Measurements from ENCODE around the gene PHLDA3. TPM values are rescaled to one million over a fixed set of nuclear protein-coding genes. Genes with fewer than 3 reads are reported as not detected.
A peak's percentile ranks its signal among the peaks of the same experiment; 100 is the strongest.

Gene PHLDA3
- total RNA-seq, 1 donor from 2014 or later = 1.9 TPM

DNA sequence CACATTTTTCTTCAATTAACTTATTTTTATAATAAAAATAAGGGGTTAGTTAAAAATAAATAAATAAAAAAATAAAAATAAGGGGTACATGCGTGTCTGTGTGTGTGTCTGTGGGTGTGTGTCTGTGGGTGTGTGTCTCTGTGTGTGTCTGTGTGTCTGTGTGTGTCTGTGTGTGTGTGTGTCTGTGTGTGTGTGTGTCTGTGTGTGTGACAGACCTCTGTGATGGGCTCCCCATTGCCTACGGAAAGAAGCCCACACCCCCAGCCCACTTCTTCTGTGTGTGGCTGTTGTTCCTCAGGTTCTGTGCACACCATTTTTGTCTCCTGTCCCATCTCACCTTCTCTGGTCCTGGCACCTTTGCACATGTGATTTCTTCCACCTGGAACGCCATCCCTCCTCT lies 9.9 kb downstream of the PHLDA3 start:
- Mint-ChIP-seq H3K36me3 (no peaks in the 10 kb centered on the region), H3K27ac (no peak overlapping the region), H3K27me3 (ENCODE audit: insufficient read depth, low read depth) (peaks cover 13% of the 10 kb centered on the region), H3K4me1 (peaks cover 35% of the 10 kb centered on the region), H3K9me3 (no peaks in the 10 kb centered on the region), H3K4me3 (no peak overlapping the region)
- peaks cover 3% of the 10 kb centered on the region for H3F3A ChIP-seq (ENCODE audit: low read depth)
- no peaks in the 10 kb centered on the region for H3K79me2 ChIP-seq (ENCODE audit: low read depth)
- no peak for DNase-seq (ENCODE audit: low spot score)
- H3K4me2 ChIP-seq = no peak overlapping the region
- H3K27ac ChIP-seq = no peak overlapping the region
- H3K27me3 ChIP-seq = no peaks in the 10 kb centered on the region
- no peaks in the 10 kb centered on the region for H4K20me1 ChIP-seq (ENCODE audit: low read depth)
- no peak overlapping the region for H3K9ac ChIP-seq
- H3K9me3 ChIP-seq (ENCODE audit: low read depth) = no peaks in the 10 kb centered on the region
- TF ChIP-seq EZH2phosphoT487 (IDR thresholded peaks at IDR 0.05) (no peak), EZH2 (IDR thresholded peaks at IDR 0.05) (no peak)
- TF ChIP-seq, protein P1, sequence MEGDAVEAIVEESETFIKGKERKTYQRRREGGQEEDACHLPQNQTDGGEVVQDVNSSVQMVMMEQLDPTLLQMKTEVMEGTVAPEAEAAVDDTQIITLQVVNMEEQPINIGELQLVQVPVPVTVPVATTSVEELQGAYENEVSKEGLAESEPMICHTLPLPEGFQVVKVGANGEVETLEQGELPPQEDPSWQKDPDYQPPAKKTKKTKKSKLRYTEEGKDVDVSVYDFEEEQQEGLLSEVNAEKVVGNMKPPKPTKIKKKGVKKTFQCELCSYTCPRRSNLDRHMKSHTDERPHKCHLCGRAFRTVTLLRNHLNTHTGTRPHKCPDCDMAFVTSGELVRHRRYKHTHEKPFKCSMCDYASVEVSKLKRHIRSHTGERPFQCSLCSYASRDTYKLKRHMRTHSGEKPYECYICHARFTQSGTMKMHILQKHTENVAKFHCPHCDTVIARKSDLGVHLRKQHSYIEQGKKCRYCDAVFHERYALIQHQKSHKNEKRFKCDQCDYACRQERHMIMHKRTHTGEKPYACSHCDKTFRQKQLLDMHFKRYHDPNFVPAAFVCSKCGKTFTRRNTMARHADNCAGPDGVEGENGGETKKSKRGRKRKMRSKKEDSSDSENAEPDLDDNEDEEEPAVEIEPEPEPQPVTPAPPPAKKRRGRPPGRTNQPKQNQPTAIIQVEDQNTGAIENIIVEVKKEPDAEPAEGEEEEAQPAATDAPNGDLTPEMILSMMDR (IDR thresholded peaks at IDR 0.05) = no peak
- H2AFZ ChIP-seq (replicated peaks) = no peak overlapping the region
- H3K4me3 ChIP-seq = no peak overlapping the region
- no peaks in the 10 kb centered on the region for H3K36me3 ChIP-seq
- H3K4me1 ChIP-seq = peaks cover 11% of the 10 kb centered on the region

DNA sequence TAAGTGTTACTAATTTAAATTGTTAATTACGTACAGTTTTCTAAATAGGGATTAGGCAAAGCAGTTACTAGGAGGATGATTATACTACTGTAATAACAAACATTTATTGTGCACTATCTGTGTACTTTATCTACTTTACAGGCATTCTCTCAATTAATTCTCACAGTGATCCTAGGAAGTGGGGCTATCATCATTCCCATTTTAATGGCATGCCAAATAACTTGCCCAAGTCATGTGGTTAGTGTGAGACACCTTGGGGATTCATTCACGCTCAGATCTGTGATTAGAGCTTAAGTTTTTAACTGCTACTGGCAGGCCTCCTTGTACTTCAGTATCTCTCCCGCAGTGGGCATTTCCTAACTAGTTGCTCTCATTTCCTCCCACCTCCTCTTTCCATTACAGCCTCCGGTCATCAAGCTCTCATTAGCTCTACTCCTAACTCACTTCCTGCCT lies 11.5 kb downstream of the PHLDA3 start:
- TF ChIP-seq, protein P1 (IDR thresholded peaks at IDR 0.05) = no peak
- TF ChIP-seq EZH2phosphoT487 (IDR thresholded peaks at IDR 0.05) = no peak
- TF ChIP-seq EZH2 (IDR thresholded peaks at IDR 0.05) = no peak
- Histone ChIP-seq H3K79me2 (ENCODE audit: low read depth) (no peaks in the 10 kb centered on the region), H2AFZ (replicated peaks) (no peak overlapping the region), H3K27ac (no peak overlapping the region), H3K36me3 (no peaks in the 10 kb centered on the region), H3K27me3 (no peaks in the 10 kb centered on the region), H3K4me1 (peaks cover 11% of the 10 kb centered on the region), H3K4me3 (no peak overlapping the region), H3K9ac (no peak overlapping the region), H3F3A (ENCODE audit: low read depth) (peaks cover 3% of the 10 kb centered on the region), H4K20me1 (ENCODE audit: low read depth) (no peaks in the 10 kb centered on the region), H3K4me2 (no peak overlapping the region), H3K9me3 (ENCODE audit: low read depth) (no peaks in the 10 kb centered on the region)
- no peaks in the 10 kb centered on the region for H3K9me3 Mint-ChIP-seq
- peaks cover 15% of the 10 kb centered on the region for H3K27me3 Mint-ChIP-seq (ENCODE audit: insufficient read depth, low read depth)
- no peak overlapping the region for H3K27ac Mint-ChIP-seq
- no peak for DNase-seq (ENCODE audit: low spot score)
- peaks cover 36% of the 10 kb centered on the region for H3K4me1 Mint-ChIP-seq
- no peak overlapping the region for H3K4me3 Mint-ChIP-seq
- no peaks in the 10 kb centered on the region for H3K36me3 Mint-ChIP-seq

DNA sequence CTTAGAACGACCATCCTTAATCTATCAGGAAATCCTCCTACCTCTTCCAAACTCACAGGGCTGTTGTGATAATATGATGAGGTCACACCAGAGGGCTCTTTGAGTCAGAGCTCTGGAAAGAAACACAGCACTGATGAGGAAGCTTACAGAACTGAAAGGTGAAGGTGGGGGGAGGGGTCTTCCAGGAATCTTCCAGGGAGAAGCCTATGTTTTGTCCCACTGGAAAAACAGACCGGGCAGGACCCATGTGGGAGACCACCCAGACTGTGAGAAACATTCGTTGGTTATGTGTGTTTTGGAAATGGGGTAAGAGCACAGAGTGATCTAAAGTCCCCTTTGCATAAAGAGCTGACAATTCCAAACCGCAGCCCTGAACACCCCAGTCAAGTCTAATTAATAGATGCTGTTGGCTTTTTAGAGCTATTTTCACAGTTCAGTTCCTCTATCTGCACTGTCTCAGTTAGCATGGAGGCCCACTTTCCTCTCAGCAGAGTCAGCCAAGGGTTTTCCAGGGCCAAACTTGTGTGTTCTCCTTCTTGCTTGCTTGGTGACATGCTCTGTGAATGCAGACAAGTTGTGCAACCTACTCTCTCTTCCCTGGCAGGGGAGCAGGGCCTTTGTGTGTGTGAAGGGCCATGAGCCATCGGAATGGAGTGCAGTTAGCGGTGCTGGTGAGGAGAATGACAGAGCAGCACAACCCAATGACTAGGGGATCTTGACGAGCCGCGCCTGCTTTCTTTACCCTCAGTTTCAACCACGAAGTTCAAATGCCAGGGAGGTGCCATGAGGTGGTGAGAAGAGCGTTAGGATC lies 12.3 kb downstream of the PHLDA3 start:
- Mint-ChIP-seq H3K9me3 (no peaks in the 10 kb centered on the region), H3K36me3 (no peaks in the 10 kb centered on the region), H3K27me3 (ENCODE audit: insufficient read depth, low read depth) (peaks cover 16% of the 10 kb centered on the region), H3K27ac (peak overlapping the region; percentile 51), H3K4me1 (peaks cover 35% of the 10 kb centered on the region), H3K4me3 (no peak overlapping the region)
- Histone ChIP-seq H3K4me3 (no peak overlapping the region), H2AFZ (replicated peaks) (peak overlapping the region; percentile 60), H3K27ac (no peak overlapping the region), H3F3A (ENCODE audit: low read depth) (peaks cover 3% of the 10 kb centered on the region), H3K9me3 (ENCODE audit: low read depth) (no peaks in the 10 kb centered on the region), H3K27me3 (no peaks in the 10 kb centered on the region), H3K36me3 (no peaks in the 10 kb centered on the region), H3K4me1 (peaks cover 11% of the 10 kb centered on the region), H3K9ac (no peak overlapping the region), H3K4me2 (peak overlapping the region; percentile 0), H3K79me2 (ENCODE audit: low read depth) (no peaks in the 10 kb centered on the region), H4K20me1 (ENCODE audit: low read depth) (no peaks in the 10 kb centered on the region)
- no peak for TF ChIP-seq EZH2 (IDR thresholded peaks at IDR 0.05)
- TF ChIP-seq, protein P1 (IDR thresholded peaks at IDR 0.05) = no peak
- no peak for TF ChIP-seq EZH2phosphoT487 (IDR thresholded peaks at IDR 0.05)
- DNase-seq (ENCODE audit: low spot score) = peak; percentile 38

Measured in neural progenitor cell (in vitro differentiated cells).